ENCODE measurements around the gene GDF7. TPM values are rescaled to one million over a fixed set of nuclear protein-coding genes. Genes with fewer than 3 reads are reported as not detected.

GDF7 gene
- total RNA-seq, 2 donors from 2014 or later = 1.1 to 1.7 TPM

DNA sequence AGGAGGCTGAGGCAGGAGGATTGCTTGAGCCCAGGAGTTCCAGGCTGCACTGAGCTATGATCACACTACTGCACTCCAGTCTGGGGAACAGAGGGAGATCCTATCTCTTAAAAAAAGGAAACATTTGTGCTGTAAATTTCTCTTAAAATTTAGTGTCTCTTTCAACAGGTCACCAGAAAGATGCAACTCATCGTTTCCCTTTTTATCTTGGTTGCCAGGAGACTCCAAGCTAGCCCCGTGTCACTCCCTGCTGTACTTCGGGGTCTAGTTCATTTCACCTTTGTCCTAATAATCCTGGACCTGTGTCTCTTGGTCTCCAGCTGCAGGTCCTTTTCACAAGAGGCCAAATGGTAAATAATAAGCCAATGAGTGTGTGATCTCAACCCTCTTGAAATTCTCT, 23.1 kb upstream of the GDF7 start:
- DNase-seq (ENCODE audit: low spot score) = no peak
- TF ChIP-seq, protein P1, sequence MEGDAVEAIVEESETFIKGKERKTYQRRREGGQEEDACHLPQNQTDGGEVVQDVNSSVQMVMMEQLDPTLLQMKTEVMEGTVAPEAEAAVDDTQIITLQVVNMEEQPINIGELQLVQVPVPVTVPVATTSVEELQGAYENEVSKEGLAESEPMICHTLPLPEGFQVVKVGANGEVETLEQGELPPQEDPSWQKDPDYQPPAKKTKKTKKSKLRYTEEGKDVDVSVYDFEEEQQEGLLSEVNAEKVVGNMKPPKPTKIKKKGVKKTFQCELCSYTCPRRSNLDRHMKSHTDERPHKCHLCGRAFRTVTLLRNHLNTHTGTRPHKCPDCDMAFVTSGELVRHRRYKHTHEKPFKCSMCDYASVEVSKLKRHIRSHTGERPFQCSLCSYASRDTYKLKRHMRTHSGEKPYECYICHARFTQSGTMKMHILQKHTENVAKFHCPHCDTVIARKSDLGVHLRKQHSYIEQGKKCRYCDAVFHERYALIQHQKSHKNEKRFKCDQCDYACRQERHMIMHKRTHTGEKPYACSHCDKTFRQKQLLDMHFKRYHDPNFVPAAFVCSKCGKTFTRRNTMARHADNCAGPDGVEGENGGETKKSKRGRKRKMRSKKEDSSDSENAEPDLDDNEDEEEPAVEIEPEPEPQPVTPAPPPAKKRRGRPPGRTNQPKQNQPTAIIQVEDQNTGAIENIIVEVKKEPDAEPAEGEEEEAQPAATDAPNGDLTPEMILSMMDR (IDR thresholded peaks at IDR 0.05) = no peak
- Histone ChIP-seq H3K4me3 (no peak overlapping the region), H3K9me3 (no peaks in the 10 kb centered on the region), H3K4me1 (peaks cover 0 to 44% of the 10 kb centered on the region in 2 donors), H3K27me3 (no peaks in the 10 kb centered on the region), H3K36me3 (peaks cover 60% of the 10 kb centered on the region), H3K27ac (no peak overlapping the region)

DNA sequence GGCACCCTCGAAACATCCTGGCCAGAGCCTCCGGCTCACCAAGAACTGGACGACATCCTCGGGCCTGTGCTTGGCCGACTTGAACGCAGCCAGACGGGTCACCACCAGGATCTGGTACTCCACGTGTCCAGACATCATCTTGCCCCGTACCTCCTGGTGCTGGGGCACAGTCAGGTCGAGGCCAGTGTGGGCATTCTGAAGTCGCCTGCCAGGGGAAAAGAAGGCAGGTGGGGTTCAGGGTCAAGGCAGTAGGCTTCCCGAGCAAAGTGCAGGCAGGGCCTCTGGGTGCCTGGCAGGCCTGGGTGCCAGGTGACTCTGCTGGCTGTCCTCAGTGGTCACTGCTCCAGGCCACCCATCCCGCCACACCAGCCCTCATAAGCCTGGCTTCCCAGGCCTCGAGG, 21.6 kb upstream of the GDF7 start:
- no peaks in the 10 kb centered on the region for H3K27me3 ChIP-seq
- H3K27ac ChIP-seq = no peak overlapping the region
- peaks cover 0 to 57% of the 10 kb centered on the region in 2 donors for H3K4me1 ChIP-seq
- H3K4me3 ChIP-seq = no peak overlapping the region
- H3K36me3 ChIP-seq = peaks cover 47% of the 10 kb centered on the region
- DNase-seq (ENCODE audit: low spot score) = no peak
- TF ChIP-seq, protein P1 (IDR thresholded peaks at IDR 0.05) = no peak
- H3K9me3 ChIP-seq = no peaks in the 10 kb centered on the region

GRCh38 chr2:20645761-20646160, 21.2 kb upstream of the GDF7 start:
- Histone ChIP-seq H3K27ac (no peak overlapping the region), H3K36me3 (peaks cover 44% of the 10 kb centered on the region), H3K4me3 (no peak overlapping the region), H3K27me3 (no peaks in the 10 kb centered on the region), H3K9me3 (no peaks in the 10 kb centered on the region), H3K4me1 (peaks cover 0 to 57% of the 10 kb centered on the region in 2 donors)
- DNase-seq (ENCODE audit: low spot score) = no peak
- TF ChIP-seq, protein P1 (IDR thresholded peaks at IDR 0.05) = no peak

- H3K27me3 ChIP-seq = no peaks in the 10 kb centered on the region
- no peak overlapping the region for H3K27ac ChIP-seq
- peaks cover 0 to 52% of the 10 kb centered on the region in 2 donors for H3K4me1 ChIP-seq
- TF ChIP-seq, protein P1 (IDR thresholded peaks at IDR 0.05) = no peak
- peaks cover 37% of the 10 kb centered on the region for H3K36me3 ChIP-seq
- no peaks in the 10 kb centered on the region for H3K9me3 ChIP-seq
- DNase-seq (ENCODE audit: low spot score) = no peak
- H3K4me3 ChIP-seq = no peak overlapping the region
These were observed 20.5 kb upstream of the GDF7 start for GRCh38 chr2:20646446-20646845.

DNA sequence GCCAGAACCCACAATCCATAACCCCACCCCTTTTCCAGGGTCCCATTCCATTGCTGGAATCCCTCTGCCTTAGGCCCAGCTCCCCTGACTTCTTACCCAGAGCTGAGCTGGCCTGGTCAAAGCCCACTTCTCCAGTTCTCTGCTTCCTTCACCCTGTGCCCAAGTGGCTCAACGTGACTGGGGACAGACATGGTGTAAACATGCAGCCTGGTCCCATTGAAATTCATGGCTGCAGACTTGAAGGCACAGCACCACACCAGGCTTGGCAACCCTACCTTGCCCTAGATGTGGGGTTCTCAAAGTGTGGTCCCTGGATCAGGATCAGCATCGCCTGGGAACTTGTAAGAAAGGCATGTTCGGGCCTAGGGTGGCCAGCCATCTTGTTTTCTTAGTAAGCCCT, 19.7 kb upstream of the GDF7 start:
- H3K36me3 ChIP-seq = peaks cover 33% of the 10 kb centered on the region
- H3K27me3 ChIP-seq = no peaks in the 10 kb centered on the region
- no peak overlapping the region for H3K27ac ChIP-seq
- no peak for DNase-seq (ENCODE audit: low spot score)
- peaks cover 0 to 49% of the 10 kb centered on the region in 2 donors for H3K4me1 ChIP-seq
- TF ChIP-seq, protein P1 (IDR thresholded peaks at IDR 0.05) = no peak
- H3K4me3 ChIP-seq = no peak overlapping the region
- no peaks in the 10 kb centered on the region for H3K9me3 ChIP-seq

- H3K36me3 ChIP-seq = peaks cover 31% of the 10 kb centered on the region
- no peak for DNase-seq (ENCODE audit: low spot score)
- H3K4me1 ChIP-seq = peaks cover 0 to 44% of the 10 kb centered on the region in 2 donors
These were observed 19.2 kb upstream of the GDF7 start for GRCh38 chr2:20647738-20648137.

More at GRCh38 chr2:20647738-20648137, 19.2 kb upstream of the GDF7 start:
- Histone ChIP-seq H3K27me3 (no peaks in the 10 kb centered on the region), H3K4me3 (no peak overlapping the region), H3K9me3 (no peaks in the 10 kb centered on the region), H3K27ac (no peak overlapping the region)
- TF ChIP-seq, protein P1 (IDR thresholded peaks at IDR 0.05) = no peak

Data from right atrium auricular region (tissue), 2 donors.